AG04450 (cell line): ENCODE data around the gene PPP2R2C. TPM values are rescaled to one million over a fixed set of nuclear protein-coding genes. Genes with fewer than 3 reads are reported as not detected.

ENCODE experiments used
- CTCF ChIA-PET: fragments of 300-600, 350-600 bp; formaldehyde crosslinking; extraction: SDS; loops from one replicate; lab custom pipeline; 2022; ENCODE audit warnings: antibody characterized with exemption, inconsistent platforms; lab: Charles Lee
- POLR2A ChIA-PET: fragments of 350-600 bp; formaldehyde crosslinking; extraction: SDS; loops from one replicate; lab custom pipeline; 2021; ENCODE audit warnings: antibody characterized with exemption, inconsistent platforms; lab: Yijun Ruan, JAX
- DNase-seq: peaks from one replicate; pipeline ENCODE4 v3.0.0-alpha.2; 2011; ENCODE audit warnings: low read depth, low spot score
- H3K27ac ChIP-seq: one replicate; pipeline ENCODE4 v1.5.1; 2012; ENCODE audit warnings: low read depth, low read length, control low read depth
- H3K27me3 ChIP-seq: one replicate; pipeline ENCODE4 v1.6.0; 2012; ENCODE audit warnings: low read length; ENCODE audit not compliant: control insufficient read depth, insufficient read depth
- H3K4me3 ChIP-seq: 2 replicates; pipeline ENCODE4 v1.5.1; 2011; ENCODE audit warnings: mild to moderate bottlenecking, low read depth, low read length, control low read depth
- H3K9me3 ChIP-seq: 2 replicates; pipeline ENCODE4 v1.5.1; 2012; ENCODE audit warnings: low read length; ENCODE audit not compliant: control insufficient read depth, insufficient read depth
- CTCF ChIP-seq: IDR thresholded peaks from 2 replicates; pipeline ENCODE4 v1.5.1; 2011; ENCODE audit warnings: low read depth, low read length, control low read depth, inconsistent platforms
- polyA plus RNA-seq: library from polyadenylated mRNA; depleted of rRNA; stranded (reverse); fragments of >200 nt; gene quantifications from 2 replicates; pipeline ENCODE4 v1.2.3, GENCODE V29; 2011

Gene PPP2R2C
- polyA plus RNA-seq, 1 experiment, result 0.07 TPM

- Histone ChIP-seq H3K27me3 (peaks cover 45% of the 10 kb centered on the region), H3K27ac (no peak overlapping the region), H3K4me3 (no peak overlapping the region), H3K9me3 (no peaks in the 10 kb centered on the region; the same call in 1 of the 2 replicates)
- no peak for DNase-seq
- CTCF ChIA-PET, result interaction anchor here (0.6 kb wide), 1 partner anchor 1621 kb away, joined by 7 read pairs; no protein-coding TSS in a partner anchor
- TF ChIP-seq CTCF, result no peak
- POLR2A ChIA-PET, result no interaction called here
These were observed 1.0 kb upstream of the PPP2R2C start for GRCh38 chr4:6473264-6474052.

GRCh38 chr4:6472008-6472386 is 417 bp downstream of the PPP2R2C start:
- ChIA-PET CTCF (no interaction called here), POLR2A (no interaction called here)
- TF ChIP-seq CTCF, result no peak
- Histone ChIP-seq H3K9me3 (no peaks in the 10 kb centered on the region; the same call in 1 of the 2 replicates), H3K27ac (no peak overlapping the region), H3K27me3 (peaks cover 52% of the 10 kb centered on the region), H3K4me3 (no peak overlapping the region)
- no peak for DNase-seq

GRCh38 chr4:6471307-6472007 is 957 bp downstream of the PPP2R2C start:
- Histone ChIP-seq H3K4me3 (no peak overlapping the region), H3K27me3 (peaks cover 52% of the 10 kb centered on the region), H3K27ac (no peak overlapping the region), H3K9me3 (no peaks in the 10 kb centered on the region; the same call in 1 of the 2 replicates)
- no peak for TF ChIP-seq CTCF
- ChIA-PET CTCF (no interaction called here), POLR2A (no interaction called here)
- no peak for DNase-seq

- peak overlapping the region; percentile 44 for H3K4me3 ChIP-seq
- peaks cover 52% of the 10 kb centered on the region for H3K27me3 ChIP-seq
- DNase-seq, result no peak
- ChIA-PET CTCF (no interaction called here), POLR2A (no interaction called here)
- H3K9me3 ChIP-seq, result no peaks in the 10 kb centered on the region; the same call in 1 of the 2 replicates
- no peak overlapping the region for H3K27ac ChIP-seq
- TF ChIP-seq CTCF, result no peak
These were observed 1.7 kb downstream of the PPP2R2C start for GRCh38 chr4:6470502-6471306.
